ENCODE measurements around the gene DKK2.

The DKK2 gene

GRCh38 chr4:106907216-106907615 lies 128.9 kb downstream of the DKK2 start:
- DNase-seq = no peak

GRCh38 chr4:106906728-106907127 lies 129.4 kb downstream of the DKK2 start:
- DNase-seq = no peak

GRCh38 chr4:106898621-106899230 lies 137.4 kb downstream of the DKK2 start:
- no peak for DNase-seq

DNA sequence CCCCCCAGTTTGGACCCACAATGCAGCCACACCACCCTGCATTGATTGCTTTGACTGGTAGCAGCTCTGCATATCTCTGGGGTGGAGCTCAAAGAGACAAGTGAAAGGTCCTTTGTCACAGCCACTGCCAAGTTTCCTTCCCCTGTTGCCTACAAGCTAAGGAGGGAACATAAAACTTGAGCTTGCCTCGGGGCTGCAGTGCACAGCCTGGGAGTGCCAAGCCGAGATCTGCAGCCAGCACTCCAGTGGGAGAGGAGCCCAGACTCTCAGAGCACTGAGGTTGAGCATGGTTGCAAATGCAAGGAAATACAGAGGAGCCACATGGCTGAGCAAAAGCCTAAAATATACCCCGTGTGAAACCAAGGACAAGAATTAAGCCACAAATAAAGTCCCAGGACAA lies 142.2 kb downstream of the DKK2 start:
- DNase-seq = no peak

- DNase-seq = no peak
Measured at GRCh38 chr4:106893395-106893881, 142.7 kb downstream of the DKK2 start.

- no peak for DNase-seq
Measured at GRCh38 chr4:106892786-106893185, 143.3 kb downstream of the DKK2 start.

DNA sequence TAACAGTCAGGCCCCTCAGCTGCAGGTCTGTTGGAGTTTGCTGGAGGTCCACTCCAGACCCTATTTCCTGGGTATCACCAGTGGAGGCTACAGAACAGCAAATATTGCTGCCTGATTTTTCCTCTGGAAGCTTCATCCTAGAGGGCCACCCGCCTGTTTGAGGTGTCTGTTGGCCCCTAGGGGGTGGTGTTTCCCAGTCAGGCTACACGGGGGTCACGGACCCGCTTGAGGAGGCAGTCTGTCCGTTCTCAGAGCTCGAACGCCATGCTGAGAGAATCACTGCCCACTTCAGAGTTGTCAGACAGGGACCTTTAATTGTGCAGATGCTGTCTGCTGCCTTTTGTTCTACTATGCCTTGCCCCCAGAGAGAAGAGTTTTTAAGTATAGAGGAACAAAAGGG lies 160.8 kb downstream of the DKK2 start:
- DNase-seq = no peak

Measured in activated CD8-positive, alpha-beta memory T cell treated with anti-CD3 and anti-CD28 coated beads for 24 hours (primary cell).